CD8-positive, alpha-beta memory T cell (primary cell): Measurements from ENCODE around the gene LDLRAD4. TPM values are rescaled to one million over a fixed set of nuclear protein-coding genes. Genes with fewer than 3 reads are reported as not detected.
A peak's percentile ranks its signal among the peaks of the same experiment; 100 is the strongest.

ENCODE experiments used
- CTCF ChIA-PET: fragments of 350-600 bp; sonication (Branson Sonifier 250); formaldehyde crosslinking; loops from one replicate; lab custom pipeline; 2021; ENCODE audit warnings: antibody characterized with exemption; lab: Charles Lee
- POLR2A ChIA-PET: fragments of 350-600 bp; sonication (Branson Sonifier 250); formaldehyde crosslinking; loops from one replicate; lab custom pipeline; 2021; ENCODE audit warnings: antibody characterized with exemption; lab: Charles Lee
- DNase-seq, 5 donors: peaks; one replicate each; pipeline versions ENCODE4 v3.0.0 to v3.0.0-alpha.2; 2020 to 2022; ENCODE audit warnings: mixed read lengths in 1 of 5
- H3K27ac ChIP-seq: one replicate; pipeline ENCODE4 v1.7.0; 2013; ENCODE audit warnings: low read depth, mild to moderate bottlenecking, low read length, moderate library complexity
- H3K27me3 ChIP-seq: 2 replicates; pipeline ENCODE4 v1.7.0; 2013; ENCODE audit warnings: low read length, mild to moderate bottlenecking; ENCODE audit not compliant: insufficient read depth, poor library complexity, severe bottlenecking
- H3K36me3 ChIP-seq: 2 replicates; pipeline ENCODE4 v1.7.0; 2013; ENCODE audit warnings: mild to moderate bottlenecking, low read length, moderate library complexity; ENCODE audit not compliant: insufficient read depth
- H3K4me1 ChIP-seq: 2 replicates; pipeline ENCODE4 v1.7.0; 2013; ENCODE audit warnings: mild to moderate bottlenecking, low read length, moderate library complexity; ENCODE audit not compliant: insufficient read depth
- H3K4me3 ChIP-seq: 2 replicates; pipeline ENCODE4 v1.7.0; 2013; ENCODE audit warnings: mild to moderate bottlenecking, low read length
- H3K9me3 ChIP-seq: 2 replicates; pipeline ENCODE4 v1.7.0; 2013; ENCODE audit warnings: mild to moderate bottlenecking, low read length
- H3K27ac Mint-ChIP-seq, 8 donors: one replicate each; pipeline ENCODE4 v1.8.0; 2020 to 2021; ENCODE audit warnings: mixed read lengths in 8 of 8, mild to moderate bottlenecking in 6 of 8, inconsistent platforms in 3 of 8, moderate library complexity in 3 of 8
- H3K27me3 Mint-ChIP-seq, 2 donors: one replicate each; pipeline ENCODE4 v1.8.0; 2020 to 2021; ENCODE audit warnings: mixed read lengths in 2 of 2, mild to moderate bottlenecking in 1 of 2, moderate library complexity in 1 of 2
- H3K36me3 Mint-ChIP-seq, 3 donors: one replicate each; pipeline ENCODE4 v1.8.0; 2020 to 2021; ENCODE audit warnings: mixed read lengths in 3 of 3, inconsistent platforms in 1 of 3, mild to moderate bottlenecking in 1 of 3
- H3K4me1 Mint-ChIP-seq, 3 donors: one replicate each; pipeline ENCODE4 v1.8.0; 2020 to 2021; ENCODE audit warnings: mixed read lengths in 3 of 3, inconsistent platforms in 1 of 3, mild to moderate bottlenecking in 1 of 3
- H3K4me3 Mint-ChIP-seq, 7 donors: one replicate each; pipeline ENCODE4 v1.8.0; 2020 to 2021; ENCODE audit warnings: mixed read lengths in 7 of 7, mild to moderate bottlenecking in 6 of 7, moderate library complexity in 4 of 7, inconsistent platforms in 2 of 7
- H3K9me3 Mint-ChIP-seq, 5 donors: one replicate each; pipeline ENCODE4 v1.8.0; 2020 to 2022; ENCODE audit warnings: mixed read lengths in 5 of 5, mild to moderate bottlenecking in 3 of 5, moderate library complexity in 2 of 5, inconsistent platforms in 1 of 5
- polyA plus RNA-seq: library from polyadenylated mRNA; unstranded; fragments of 300-500 nt; fragmentation: Illumina TruSeq; gene quantifications from one replicate; pipeline ENCODE4 v1.2.3, GENCODE V29; 2021
- total RNA-seq, 2 experiments: library from RNA; stranded (reverse); gene quantifications; one replicate each; pipeline ENCODE4 v1.2.3, GENCODE V29; 2021

The LDLRAD4 gene
- total and polyA plus RNA-seq, 3 experiments from 2014 or later = 8.1 to 30.4 (median 27.3) TPM

- H3K9me3 Mint-ChIP-seq = peaks cover 0 to 4% (median 0%) of the 10 kb centered on the region in 5 donors
- no peak for DNase-seq
- H3K9me3 ChIP-seq = no peaks in the 10 kb centered on the region
- no peak overlapping the region for H3K4me3 Mint-ChIP-seq
- no peaks in the 10 kb centered on the region for H3K4me1 ChIP-seq
- no peak overlapping the region for H3K27ac ChIP-seq
- H3K4me1 Mint-ChIP-seq = peaks cover 0 to 2% (median 0%) of the 10 kb centered on the region in 3 donors
- CTCF ChIA-PET = no interaction called here
- POLR2A ChIA-PET = no interaction called here
- no peaks in the 10 kb centered on the region for H3K27me3 ChIP-seq
- no peak overlapping the region for H3K4me3 ChIP-seq
- H3K27ac Mint-ChIP-seq = no peak overlapping the region
- H3K36me3 ChIP-seq = no peaks in the 10 kb centered on the region
- peaks cover 15 to 33% (median 19%) of the 10 kb centered on the region in 3 donors for H3K36me3 Mint-ChIP-seq
- H3K27me3 Mint-ChIP-seq = no peaks in the 10 kb centered on the region
Observed at GRCh38 chr18:13642440-13642827, 423.9 kb downstream of the LDLRAD4 start.

- no peaks in the 10 kb centered on the region for H3K27me3 Mint-ChIP-seq
- DNase-seq = no peak
- Histone ChIP-seq H3K4me3 (no peak overlapping the region), H3K9me3 (no peaks in the 10 kb centered on the region), H3K27ac (no peak overlapping the region), H3K27me3 (no peaks in the 10 kb centered on the region), H3K36me3 (no peaks in the 10 kb centered on the region), H3K4me1 (no peaks in the 10 kb centered on the region)
- peaks cover 15 to 36% (median 19%) of the 10 kb centered on the region in 3 donors for H3K36me3 Mint-ChIP-seq
- peaks cover 0 to 4% (median 0%) of the 10 kb centered on the region in 5 donors for H3K9me3 Mint-ChIP-seq
- ChIA-PET POLR2A (no interaction called here), CTCF (no interaction called here)
- no peak overlapping the region for H3K4me3 Mint-ChIP-seq
- H3K27ac Mint-ChIP-seq = no peak overlapping the region
- H3K4me1 Mint-ChIP-seq = peaks cover 0 to 2% (median 0%) of the 10 kb centered on the region in 3 donors
Observed at GRCh38 chr18:13643261-13643751, 424.7 kb downstream of the LDLRAD4 start.

GRCh38 chr18:13645093-13645492 is 426.5 kb downstream of the LDLRAD4 start:
- Mint-ChIP-seq H3K27ac (no peak overlapping the region), H3K4me3 (peak overlapping the region in 1 of 7 donors; percentile 23), H3K9me3 (peaks cover 0 to 4% (median 0%) of the 10 kb centered on the region in 5 donors), H3K4me1 (peaks cover 0 to 2% (median 0%) of the 10 kb centered on the region in 3 donors), H3K36me3 (peaks cover 15 to 32% (median 19%) of the 10 kb centered on the region in 3 donors), H3K27me3 (no peaks in the 10 kb centered on the region)
- Histone ChIP-seq H3K4me1 (no peaks in the 10 kb centered on the region), H3K9me3 (no peaks in the 10 kb centered on the region), H3K27ac (no peak overlapping the region), H3K4me3 (no peak overlapping the region), H3K27me3 (no peaks in the 10 kb centered on the region), H3K36me3 (no peaks in the 10 kb centered on the region)
- POLR2A ChIA-PET = no interaction called here
- CTCF ChIA-PET = no interaction called here
- no peak for DNase-seq

- ChIA-PET POLR2A (no interaction called here), CTCF (no interaction called here)
- Histone ChIP-seq H3K4me3 (no peak overlapping the region), H3K36me3 (no peaks in the 10 kb centered on the region), H3K9me3 (no peaks in the 10 kb centered on the region), H3K27ac (no peak overlapping the region), H3K4me1 (no peaks in the 10 kb centered on the region), H3K27me3 (no peaks in the 10 kb centered on the region)
- no peak for DNase-seq
- no peak overlapping the region for H3K4me3 Mint-ChIP-seq
- no peaks in the 10 kb centered on the region for H3K4me1 Mint-ChIP-seq
- H3K36me3 Mint-ChIP-seq = peaks cover 7 to 30% (median 14%) of the 10 kb centered on the region in 3 donors
- H3K27me3 Mint-ChIP-seq = no peaks in the 10 kb centered on the region
- H3K27ac Mint-ChIP-seq = peak overlapping the region in 1 of 8 donors; percentile 74
- peaks cover 0 to 2% (median 0%) of the 10 kb centered on the region in 5 donors for H3K9me3 Mint-ChIP-seq
Observed at GRCh38 chr18:13646633-13647032, 428.1 kb downstream of the LDLRAD4 start.

GRCh38 chr18:13647761-13648160 is 429.2 kb downstream of the LDLRAD4 start:
- POLR2A ChIA-PET = no interaction called here
- no peak for DNase-seq
- no peaks in the 10 kb centered on the region for H3K9me3 ChIP-seq
- no peaks in the 10 kb centered on the region for H3K27me3 ChIP-seq
- Mint-ChIP-seq H3K4me3 (no peak overlapping the region), H3K27me3 (no peaks in the 10 kb centered on the region), H3K27ac (no peak overlapping the region), H3K9me3 (peaks cover 0 to 2% (median 0%) of the 10 kb centered on the region in 5 donors), H3K36me3 (peaks cover 7 to 30% (median 14%) of the 10 kb centered on the region in 3 donors), H3K4me1 (no peaks in the 10 kb centered on the region)
- no peaks in the 10 kb centered on the region for H3K36me3 ChIP-seq
- CTCF ChIA-PET = no interaction called here
- H3K27ac ChIP-seq = no peak overlapping the region
- H3K4me3 ChIP-seq = no peak overlapping the region
- H3K4me1 ChIP-seq = no peaks in the 10 kb centered on the region

- Mint-ChIP-seq H3K4me1 (no peaks in the 10 kb centered on the region), H3K36me3 (peaks cover 6 to 28% (median 14%) of the 10 kb centered on the region in 3 donors), H3K4me3 (no peak overlapping the region), H3K9me3 (peaks cover 0 to 2% (median 0%) of the 10 kb centered on the region in 5 donors), H3K27me3 (no peaks in the 10 kb centered on the region), H3K27ac (no peak overlapping the region)
- ChIA-PET CTCF (no interaction called here), POLR2A (no interaction called here)
- DNase-seq = no peak
- Histone ChIP-seq H3K9me3 (no peaks in the 10 kb centered on the region), H3K27ac (no peak overlapping the region), H3K4me1 (no peaks in the 10 kb centered on the region), H3K27me3 (no peaks in the 10 kb centered on the region), H3K4me3 (no peak overlapping the region), H3K36me3 (no peaks in the 10 kb centered on the region)
Observed at GRCh38 chr18:13649397-13650390, 431.1 kb downstream of the LDLRAD4 start.

- Histone ChIP-seq H3K4me1 (no peaks in the 10 kb centered on the region), H3K9me3 (no peaks in the 10 kb centered on the region), H3K4me3 (no peak overlapping the region), H3K27ac (no peak overlapping the region), H3K36me3 (no peaks in the 10 kb centered on the region), H3K27me3 (no peaks in the 10 kb centered on the region)
- POLR2A ChIA-PET = no interaction called here
- no peak for DNase-seq
- no peak overlapping the region for H3K4me3 Mint-ChIP-seq
- no peak overlapping the region for H3K27ac Mint-ChIP-seq
- CTCF ChIA-PET = no interaction called here
- no peaks in the 10 kb centered on the region for H3K4me1 Mint-ChIP-seq
- H3K36me3 Mint-ChIP-seq = no peaks in the 10 kb centered on the region
- peaks cover 0 to 2% (median 0%) of the 10 kb centered on the region in 5 donors for H3K9me3 Mint-ChIP-seq
- no peaks in the 10 kb centered on the region for H3K27me3 Mint-ChIP-seq
Observed at GRCh38 chr18:13653746-13654433, 435.3 kb downstream of the LDLRAD4 start.
